Measurements from ENCODE around the gene PALLD. TPM values are rescaled to one million over a fixed set of nuclear protein-coding genes. Genes with fewer than 3 reads are reported as not detected.

Gene PALLD
- total RNA-seq, 4 donors from 2014 or later, result 1,903 to 3,507 (median 2,130) TPM

- H3K9me3 ChIP-seq, result no peaks in the 10 kb centered on the region
- no peak for TF ChIP-seq EP300 (IDR thresholded peaks at IDR 0.05)
- TF ChIP-seq CTCF (IDR thresholded peaks at IDR 0.05), result peak; percentile 36 to 49 (median 47)
- H3K4me1 ChIP-seq, result peaks cover 0 to 6% (median 3%) of the 10 kb centered on the region in 4 donors
- no peak overlapping the region for H3K4me3 ChIP-seq
- DNase-seq (ENCODE audit: extremely low spot score), result no peak
- intact Hi-C loops (cut with DNase I), result loop anchor here (10.0 kb wide), 2 partner anchors 430 to 490 kb away; no protein-coding TSS in a partner anchor
- H3K36me3 ChIP-seq, result no peaks in the 10 kb centered on the region
- 12% methylated on average over 3 of the region's 3 CpGs for WGBS
- H3K27me3 ChIP-seq, result no peaks in the 10 kb centered on the region
- no peak overlapping the region for H3K27ac ChIP-seq (replicated peaks in 1 of 4)
Observed at GRCh38 chr4:168514249-168514852, 17.5 kb downstream of the PALLD start.

GRCh38 chr4:168515222-168516011 is 18.6 kb downstream of the PALLD start:
- no peak overlapping the region for H3K4me3 ChIP-seq
- H3K4me1 ChIP-seq, result peaks cover 0 to 6% (median 3%) of the 10 kb centered on the region in 4 donors
- intact Hi-C loops (cut with DNase I), result loop anchor here (10.0 kb wide), 2 partner anchors 429 to 489 kb away; no protein-coding TSS in a partner anchor
- no peaks in the 10 kb centered on the region for H3K9me3 ChIP-seq
- H3K27me3 ChIP-seq, result no peaks in the 10 kb centered on the region
- H3K36me3 ChIP-seq, result no peaks in the 10 kb centered on the region
- no peak for TF ChIP-seq EP300 (IDR thresholded peaks at IDR 0.05)
- TF ChIP-seq POLR2A (IDR thresholded peaks at IDR 0.05; ENCODE audit: low read depth), result no peak
- no peak for TF ChIP-seq CTCF (IDR thresholded peaks at IDR 0.05)
- TF ChIP-seq POLR2AphosphoS5 (IDR thresholded peaks at IDR 0.05), result no peak
- 80% methylated on average over 5 of the region's 5 CpGs for WGBS
- no peak overlapping the region for H3K27ac ChIP-seq (replicated peaks in 1 of 4)
- no peak for DNase-seq (ENCODE audit: extremely low spot score)

GRCh38 chr4:168516841-168517240 is 20.0 kb downstream of the PALLD start:
- peaks cover 2 to 11% (median 6%) of the 10 kb centered on the region in 4 donors for H3K4me1 ChIP-seq
- no peak for DNase-seq (ENCODE audit: extremely low spot score)
- H3K4me3 ChIP-seq, result no peak overlapping the region
- intact Hi-C loops (cut with DNase I), result loop anchor here (10.0 kb wide), 2 partner anchors 428 to 488 kb away; no protein-coding TSS in a partner anchor
- no peak overlapping the region for H3K27ac ChIP-seq (replicated peaks in 1 of 4)
- H3K27me3 ChIP-seq, result no peaks in the 10 kb centered on the region
- H3K9me3 ChIP-seq, result no peaks in the 10 kb centered on the region
- no peaks in the 10 kb centered on the region for H3K36me3 ChIP-seq
- WGBS, result 89% methylated on average over 2 of the region's 2 CpGs
- no peak for TF ChIP-seq EP300 (IDR thresholded peaks at IDR 0.05)
- TF ChIP-seq POLR2A (IDR thresholded peaks at IDR 0.05; ENCODE audit: low read depth), result no peak
- TF ChIP-seq CTCF (IDR thresholded peaks at IDR 0.05), result no peak
- TF ChIP-seq POLR2AphosphoS5 (IDR thresholded peaks at IDR 0.05), result no peak

- no peaks in the 10 kb centered on the region for H3K36me3 ChIP-seq
- TF ChIP-seq POLR2AphosphoS5 (IDR thresholded peaks at IDR 0.05) (no peak), EP300 (IDR thresholded peaks at IDR 0.05) (no peak), CTCF (IDR thresholded peaks at IDR 0.05) (no peak), POLR2A (IDR thresholded peaks at IDR 0.05; ENCODE audit: low read depth) (no peak)
- intact Hi-C loops (cut with DNase I), result loop anchor here (10.0 kb wide), 2 partner anchors 425 to 485 kb away; no protein-coding TSS in a partner anchor
- no peaks in the 10 kb centered on the region for H3K9me3 ChIP-seq
- H3K27me3 ChIP-seq, result no peaks in the 10 kb centered on the region
- DNase-seq (ENCODE audit: extremely low spot score), result no peak
- no peak overlapping the region for H3K4me3 ChIP-seq
- 93% methylated on average over 1 of the region's 1 CpG for WGBS
- no peak overlapping the region for H3K27ac ChIP-seq (replicated peaks in 1 of 4)
- peaks cover 11 to 21% (median 11%) of the 10 kb centered on the region in 4 donors for H3K4me1 ChIP-seq
Observed at GRCh38 chr4:168519576-168519975, 22.7 kb downstream of the PALLD start.
